HL-60 (cell line): ENCODE results near the gene BSN.

ENCODE experiments used
- GABPA ChIP-seq: IDR thresholded peaks from 2 replicates; pipeline ENCODE4 v1.6.1; 2012; ENCODE audit warnings: low read depth
- POLR2AphosphoS5 ChIP-seq: IDR thresholded peaks from 2 replicates; pipeline ENCODE4 v1.6.1; 2012; ENCODE audit warnings: low read depth
- TF ChIP-seq, protein P1 (sequence below): IDR thresholded peaks from one replicate; pipeline ENCODE4 v1.5.1; 2011; ENCODE audit warnings: low read length, control low read depth, inconsistent platforms; ENCODE audit not compliant: insufficient read depth
- TF ChIP-seq, protein P2 (sequence below): IDR thresholded peaks from 2 replicates; pipeline ENCODE4 v1.6.1; 2012; ENCODE audit warnings: low read depth; ENCODE audit not compliant: insufficient replicate concordance

DNA sequence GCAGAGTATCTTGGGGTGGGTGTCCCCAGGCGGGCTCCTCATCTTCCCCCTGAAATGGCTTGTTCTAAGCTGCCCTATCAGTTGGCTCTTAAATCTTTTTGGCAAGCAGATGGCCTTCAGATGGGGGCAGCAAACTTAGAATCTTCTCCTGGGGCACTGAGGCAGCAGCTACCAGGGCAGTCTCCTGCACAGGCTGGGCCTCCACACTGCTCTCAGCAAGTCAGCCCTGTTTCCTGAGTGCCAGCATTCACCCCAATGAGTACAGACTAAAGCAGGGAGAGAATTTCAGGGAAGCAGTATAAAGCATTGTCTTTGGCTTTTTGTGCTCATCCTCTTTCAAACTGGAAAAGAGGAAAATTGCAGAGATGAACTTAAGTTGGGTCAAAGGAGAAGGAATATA lies 68.8 kb downstream of the BSN start:
- TF ChIP-seq, protein P1, sequence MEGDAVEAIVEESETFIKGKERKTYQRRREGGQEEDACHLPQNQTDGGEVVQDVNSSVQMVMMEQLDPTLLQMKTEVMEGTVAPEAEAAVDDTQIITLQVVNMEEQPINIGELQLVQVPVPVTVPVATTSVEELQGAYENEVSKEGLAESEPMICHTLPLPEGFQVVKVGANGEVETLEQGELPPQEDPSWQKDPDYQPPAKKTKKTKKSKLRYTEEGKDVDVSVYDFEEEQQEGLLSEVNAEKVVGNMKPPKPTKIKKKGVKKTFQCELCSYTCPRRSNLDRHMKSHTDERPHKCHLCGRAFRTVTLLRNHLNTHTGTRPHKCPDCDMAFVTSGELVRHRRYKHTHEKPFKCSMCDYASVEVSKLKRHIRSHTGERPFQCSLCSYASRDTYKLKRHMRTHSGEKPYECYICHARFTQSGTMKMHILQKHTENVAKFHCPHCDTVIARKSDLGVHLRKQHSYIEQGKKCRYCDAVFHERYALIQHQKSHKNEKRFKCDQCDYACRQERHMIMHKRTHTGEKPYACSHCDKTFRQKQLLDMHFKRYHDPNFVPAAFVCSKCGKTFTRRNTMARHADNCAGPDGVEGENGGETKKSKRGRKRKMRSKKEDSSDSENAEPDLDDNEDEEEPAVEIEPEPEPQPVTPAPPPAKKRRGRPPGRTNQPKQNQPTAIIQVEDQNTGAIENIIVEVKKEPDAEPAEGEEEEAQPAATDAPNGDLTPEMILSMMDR = no peak
- TF ChIP-seq, protein P2, sequence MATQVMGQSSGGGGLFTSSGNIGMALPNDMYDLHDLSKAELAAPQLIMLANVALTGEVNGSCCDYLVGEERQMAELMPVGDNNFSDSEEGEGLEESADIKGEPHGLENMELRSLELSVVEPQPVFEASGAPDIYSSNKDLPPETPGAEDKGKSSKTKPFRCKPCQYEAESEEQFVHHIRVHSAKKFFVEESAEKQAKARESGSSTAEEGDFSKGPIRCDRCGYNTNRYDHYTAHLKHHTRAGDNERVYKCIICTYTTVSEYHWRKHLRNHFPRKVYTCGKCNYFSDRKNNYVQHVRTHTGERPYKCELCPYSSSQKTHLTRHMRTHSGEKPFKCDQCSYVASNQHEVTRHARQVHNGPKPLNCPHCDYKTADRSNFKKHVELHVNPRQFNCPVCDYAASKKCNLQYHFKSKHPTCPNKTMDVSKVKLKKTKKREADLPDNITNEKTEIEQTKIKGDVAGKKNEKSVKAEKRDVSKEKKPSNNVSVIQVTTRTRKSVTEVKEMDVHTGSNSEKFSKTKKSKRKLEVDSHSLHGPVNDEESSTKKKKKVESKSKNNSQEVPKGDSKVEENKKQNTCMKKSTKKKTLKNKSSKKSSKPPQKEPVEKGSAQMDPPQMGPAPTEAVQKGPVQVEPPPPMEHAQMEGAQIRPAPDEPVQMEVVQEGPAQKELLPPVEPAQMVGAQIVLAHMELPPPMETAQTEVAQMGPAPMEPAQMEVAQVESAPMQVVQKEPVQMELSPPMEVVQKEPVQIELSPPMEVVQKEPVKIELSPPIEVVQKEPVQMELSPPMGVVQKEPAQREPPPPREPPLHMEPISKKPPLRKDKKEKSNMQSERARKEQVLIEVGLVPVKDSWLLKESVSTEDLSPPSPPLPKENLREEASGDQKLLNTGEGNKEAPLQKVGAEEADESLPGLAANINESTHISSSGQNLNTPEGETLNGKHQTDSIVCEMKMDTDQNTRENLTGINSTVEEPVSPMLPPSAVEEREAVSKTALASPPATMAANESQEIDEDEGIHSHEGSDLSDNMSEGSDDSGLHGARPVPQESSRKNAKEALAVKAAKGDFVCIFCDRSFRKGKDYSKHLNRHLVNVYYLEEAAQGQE = no peak
- TF ChIP-seq GABPA (no peak), POLR2AphosphoS5 (no peak)
